Daoy (cell line): Measurements from ENCODE around the gene MRPS25. TPM values are rescaled to one million over a fixed set of nuclear protein-coding genes. Genes with fewer than 3 reads are reported as not detected.

Source experiments
- DNase-seq: peaks from one replicate; pipeline ENCODE4 v3.0.0-alpha.2; 2015; ENCODE audit warnings: low read depth
- total RNA-seq: library from RNA; depleted of rRNA; stranded (reverse); fragments of >200 nt; shearing (Covaris generic); gene quantifications from 2 replicates; pipeline ENCODE4 v1.2.3, GENCODE V29; 2014

MRPS25 gene
- total RNA-seq, 1 experiment from 2014 or later, result 19.4 TPM

DNA sequence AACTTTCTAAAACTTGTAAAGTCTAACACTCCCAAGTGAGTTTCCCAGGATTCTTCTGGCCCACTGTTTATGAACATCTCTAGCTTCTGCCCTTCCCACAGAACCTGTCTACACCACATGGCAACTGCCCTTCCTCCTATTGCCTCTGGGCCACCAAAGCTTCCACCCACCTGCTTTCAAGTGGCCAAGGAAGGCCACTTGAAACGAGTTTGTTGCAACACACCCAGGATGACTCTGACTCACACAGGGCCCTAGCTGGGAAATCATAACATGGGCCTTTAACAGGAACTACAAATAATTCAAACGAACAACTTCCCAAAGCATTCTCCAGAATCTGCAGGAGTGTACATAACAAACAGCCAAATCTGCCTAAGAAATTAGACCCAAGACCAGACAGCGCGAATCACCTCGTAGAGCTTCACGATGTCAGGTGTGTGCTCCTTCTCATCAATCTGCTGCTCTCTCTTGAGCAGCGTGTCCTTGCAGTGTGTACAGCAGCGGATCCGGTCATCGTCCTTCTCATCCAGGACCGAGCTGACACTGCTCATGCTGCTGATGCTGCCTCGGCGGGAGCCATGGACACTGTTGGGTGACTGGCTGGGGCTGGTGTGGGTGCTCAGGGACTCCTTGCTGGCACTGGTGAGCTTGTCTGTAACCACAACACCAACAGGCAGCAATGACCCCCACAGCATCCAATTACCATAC is 17.0 kb upstream of the MRPS25 start:
- DNase-seq, result no peak

DNA sequence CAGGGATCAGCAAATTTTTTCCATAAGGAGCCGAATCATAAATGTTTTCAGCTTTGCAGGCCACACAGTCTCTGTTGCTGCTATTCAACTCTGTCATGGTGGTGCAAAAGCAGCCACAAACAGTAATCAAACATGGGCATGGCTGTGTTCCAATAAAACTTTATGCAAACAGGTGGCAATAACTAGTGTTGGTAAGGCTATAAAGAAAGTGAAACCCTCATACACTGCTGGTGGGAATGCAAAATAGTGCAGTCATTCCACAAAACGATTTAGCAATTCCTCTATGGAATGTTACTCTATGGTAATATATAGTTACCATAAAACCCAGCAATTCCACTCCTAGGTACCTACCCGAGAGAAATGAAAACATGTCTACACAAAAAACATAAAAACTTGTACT is 14.0 kb upstream of the MRPS25 start:
- DNase-seq, result no peak

DNA sequence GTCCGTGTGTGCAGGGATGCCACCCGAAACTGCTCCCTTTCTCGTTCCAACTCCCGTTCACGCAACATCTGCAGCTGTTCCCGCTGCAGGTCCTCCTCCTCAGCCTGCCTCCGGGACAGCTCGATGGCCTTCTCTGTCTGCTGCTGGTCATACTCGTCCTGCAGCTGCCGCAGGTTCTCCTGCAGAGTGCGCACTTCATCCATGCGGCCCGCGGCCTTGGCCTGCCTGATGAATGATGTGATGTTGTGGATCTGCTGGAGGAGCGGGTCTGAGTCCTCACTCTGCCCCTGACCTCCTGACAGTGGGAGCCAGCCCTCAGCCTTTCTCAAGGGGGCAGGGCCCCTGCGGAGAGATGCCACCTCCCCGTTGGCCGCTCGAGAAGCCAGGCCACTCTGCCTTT is 9.4 kb upstream of the MRPS25 start:
- no peak for DNase-seq

DNA sequence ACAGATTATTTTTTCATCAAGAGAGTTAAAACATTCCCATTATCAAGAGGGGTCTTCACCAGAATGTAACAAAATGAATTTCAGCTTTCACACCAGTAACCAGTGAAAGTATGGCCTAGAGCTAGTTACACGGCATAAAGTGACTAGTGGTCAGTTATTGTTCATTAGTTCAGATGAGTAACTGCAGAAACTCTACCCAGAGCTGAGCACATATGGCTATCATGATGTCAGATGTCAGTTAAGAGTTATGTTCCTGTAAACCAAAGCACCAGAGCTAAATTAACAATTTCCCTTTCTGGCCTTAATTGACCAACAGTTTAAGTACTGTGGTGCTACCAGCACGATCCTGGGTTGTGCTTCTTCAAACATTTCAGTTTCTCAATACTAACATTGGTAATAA is 6.6 kb upstream of the MRPS25 start:
- DNase-seq, result no peak

DNA sequence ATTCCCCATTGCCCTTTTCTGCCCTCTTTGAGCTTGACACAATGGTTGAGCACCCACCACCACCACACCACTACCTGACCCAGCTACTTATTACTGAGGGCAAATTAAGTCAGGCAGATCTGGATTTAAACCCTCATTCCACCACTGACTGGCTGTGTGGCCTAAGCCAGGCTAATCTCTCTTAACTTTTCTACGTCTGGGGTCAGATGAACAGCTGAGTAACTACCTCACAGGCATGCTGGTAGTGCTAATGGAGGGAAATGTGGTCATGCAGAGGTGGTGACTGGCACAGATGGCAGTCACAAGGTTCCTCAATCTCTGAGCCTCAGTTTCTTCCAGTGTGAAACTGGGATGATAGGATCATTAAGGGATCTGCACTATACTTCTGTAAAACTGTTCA is 4.3 kb upstream of the MRPS25 start:
- no peak for DNase-seq

DNA sequence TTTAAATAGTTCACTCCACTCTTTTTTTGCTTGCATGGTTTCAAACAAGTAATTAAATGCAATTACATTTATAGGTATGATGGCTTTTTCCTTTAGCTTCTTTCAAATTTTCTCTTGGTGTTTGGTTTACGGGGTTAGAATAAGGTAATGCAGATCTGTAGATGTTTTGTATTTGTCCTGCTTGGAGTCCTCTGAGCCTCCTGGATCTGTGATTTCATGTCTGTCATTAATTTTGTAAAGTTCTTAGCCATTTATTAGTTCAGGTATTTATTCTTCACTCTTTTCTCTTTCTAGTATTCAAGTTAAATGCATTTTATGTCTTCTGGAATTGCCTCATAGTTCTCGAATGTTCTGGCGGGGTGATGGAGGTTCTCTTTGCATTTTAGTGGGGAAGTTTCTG is 1.4 kb upstream of the MRPS25 start:
- no peak for DNase-seq

DNA sequence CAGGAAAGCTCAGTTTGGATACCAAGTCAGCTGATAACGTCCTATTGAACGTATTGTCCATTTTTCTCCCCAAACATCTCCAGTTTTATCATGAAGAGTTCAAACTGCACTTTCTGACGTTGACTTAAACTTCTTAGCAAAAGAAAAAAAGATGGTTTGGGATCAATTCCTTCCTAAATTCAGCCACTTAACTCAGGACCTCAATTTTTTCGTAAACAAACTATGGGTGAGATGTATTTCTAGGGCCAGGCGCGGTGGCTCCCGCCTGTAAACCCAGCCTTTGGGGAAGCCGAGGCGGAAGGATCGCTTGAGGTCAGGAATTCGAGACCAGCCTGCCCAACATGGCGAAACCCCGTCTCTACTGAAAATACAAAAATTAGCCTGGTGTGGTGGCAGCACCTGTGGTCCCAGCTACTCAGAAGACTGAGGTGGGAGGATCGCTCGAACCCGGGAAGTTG is 464 bp upstream of the MRPS25 start:
- no peak for DNase-seq

DNA sequence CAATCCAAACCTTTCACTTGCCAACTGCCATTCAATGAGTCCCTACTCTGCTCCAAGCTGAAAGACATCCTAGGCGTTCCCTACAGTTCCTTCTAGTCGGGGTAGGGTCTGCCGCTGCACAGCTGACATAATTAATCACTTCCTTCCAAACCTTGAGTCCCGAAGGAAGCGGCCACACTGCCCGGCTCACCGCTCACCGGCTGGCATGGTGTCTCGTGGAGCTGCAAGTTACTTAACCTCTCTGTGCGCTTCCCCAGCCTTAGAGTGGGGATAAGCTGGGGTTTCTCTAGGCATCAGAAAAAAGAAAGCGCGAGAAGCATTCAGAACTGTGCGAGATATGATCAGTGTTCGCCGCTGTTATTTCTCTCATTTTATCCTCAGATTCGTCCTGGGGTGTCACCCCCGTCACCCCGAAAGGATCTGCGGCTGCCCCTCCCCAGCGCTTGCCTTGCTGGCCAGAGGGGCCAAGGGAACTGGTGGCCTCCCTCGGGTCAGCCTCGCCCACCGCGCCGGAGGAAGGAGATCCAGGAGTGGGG is 748 bp downstream of the MRPS25 start:
- DNase-seq, result peak; percentile 21

DNA sequence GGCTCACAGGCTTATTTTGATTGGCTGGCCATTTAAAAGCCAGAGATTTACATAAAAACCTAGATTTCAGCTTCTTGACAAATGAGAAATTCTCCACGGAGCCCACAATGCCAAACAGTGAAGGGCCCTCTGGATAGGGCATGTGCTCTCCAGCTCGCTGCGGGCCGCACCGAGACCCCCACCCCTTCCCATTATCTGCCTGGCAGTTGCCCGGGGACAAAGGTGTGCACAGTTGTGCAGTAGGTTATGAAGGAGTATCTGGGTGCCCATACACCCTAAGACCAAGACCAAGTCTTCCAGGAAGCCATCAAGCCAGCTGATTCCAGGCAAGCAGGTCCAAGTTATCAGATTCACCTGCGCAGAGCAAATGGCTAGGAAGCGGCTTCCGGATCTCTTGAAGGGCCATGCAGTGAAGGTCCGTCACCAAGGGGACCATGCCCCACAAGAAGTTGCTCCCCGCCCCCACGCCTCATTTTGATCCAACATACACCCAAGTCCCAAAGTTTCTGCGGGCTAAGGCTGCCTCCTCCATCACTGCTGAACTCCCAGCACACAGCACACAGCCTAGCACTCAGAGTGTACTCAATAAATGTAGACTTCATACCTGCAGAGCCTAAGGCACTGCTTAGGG is 1.3 kb downstream of the MRPS25 start:
- DNase-seq, result no peak

DNA sequence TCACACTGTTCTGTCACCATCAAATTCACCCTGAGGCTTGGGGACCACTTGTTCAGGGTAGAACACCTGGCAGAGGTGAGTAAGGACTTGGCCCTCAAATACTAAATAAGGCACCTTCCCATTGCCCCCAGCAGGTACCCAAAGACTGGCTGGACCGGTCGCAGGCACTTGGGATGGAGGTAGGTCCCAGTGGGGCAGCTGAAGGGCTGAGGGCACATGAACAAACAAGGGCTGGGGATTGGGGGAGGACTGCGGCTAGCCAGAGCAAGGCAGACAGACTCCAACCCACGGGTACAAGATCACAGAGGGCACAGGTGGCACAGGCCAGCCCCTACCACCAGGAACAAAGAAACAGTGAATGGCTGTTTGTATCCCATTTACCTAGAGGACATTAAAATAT is 1.9 kb downstream of the MRPS25 start:
- DNase-seq, result no peak

DNA sequence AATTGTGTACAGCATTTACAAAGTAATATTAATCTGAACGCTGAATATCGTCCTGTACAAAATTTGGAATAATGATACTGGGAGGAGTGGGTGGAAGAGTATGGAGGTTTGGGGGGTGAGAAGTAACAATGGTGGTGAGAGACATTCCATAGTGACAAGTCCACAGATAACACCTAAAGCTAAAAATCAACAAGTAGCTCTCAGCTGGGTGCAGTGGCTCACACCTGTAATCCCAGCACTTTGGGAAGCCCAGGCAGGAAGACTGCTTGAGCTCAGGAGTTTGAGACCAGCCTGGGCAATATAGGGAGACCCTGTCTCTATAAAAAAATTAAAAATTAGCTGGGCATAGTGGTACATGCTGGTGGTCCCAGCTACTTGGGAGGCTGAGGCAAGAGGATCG is 5.1 kb downstream of the MRPS25 start:
- DNase-seq, result no peak

DNA sequence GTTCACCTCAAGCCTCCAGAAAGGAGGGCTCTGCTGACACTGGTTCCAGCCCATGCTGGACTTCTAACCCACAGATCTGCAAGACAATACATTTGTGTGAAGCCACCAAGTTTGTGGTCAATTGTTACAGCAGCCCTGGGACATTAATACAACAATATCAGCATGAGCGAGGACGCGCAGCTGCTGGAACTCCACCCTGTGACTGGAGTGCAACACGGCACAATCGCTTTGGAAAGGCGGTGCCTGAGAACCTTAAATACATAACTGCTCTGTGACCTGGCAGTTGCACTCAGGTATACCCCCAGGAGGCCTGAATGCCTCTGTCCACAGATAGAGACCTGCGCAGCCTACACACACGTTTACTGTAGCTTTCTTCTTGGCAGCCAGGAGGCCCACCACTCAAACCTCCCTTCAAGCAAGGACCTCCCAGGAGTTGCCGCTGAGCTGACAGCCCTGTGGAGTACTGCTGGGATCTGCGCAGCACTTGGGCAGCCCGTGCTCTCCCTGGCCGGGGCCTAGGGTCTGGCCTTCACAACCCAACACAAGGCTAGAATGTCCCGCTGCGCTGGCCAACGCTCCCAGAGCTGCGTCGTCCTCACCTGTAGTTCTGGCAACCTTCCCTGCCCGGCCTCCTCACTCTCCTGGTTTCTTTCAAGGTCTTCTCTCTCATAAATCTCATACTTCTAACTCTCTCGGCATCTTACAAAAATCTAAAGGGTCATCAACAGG is 8.3 kb downstream of the MRPS25 start:
- DNase-seq, result no peak

DNA sequence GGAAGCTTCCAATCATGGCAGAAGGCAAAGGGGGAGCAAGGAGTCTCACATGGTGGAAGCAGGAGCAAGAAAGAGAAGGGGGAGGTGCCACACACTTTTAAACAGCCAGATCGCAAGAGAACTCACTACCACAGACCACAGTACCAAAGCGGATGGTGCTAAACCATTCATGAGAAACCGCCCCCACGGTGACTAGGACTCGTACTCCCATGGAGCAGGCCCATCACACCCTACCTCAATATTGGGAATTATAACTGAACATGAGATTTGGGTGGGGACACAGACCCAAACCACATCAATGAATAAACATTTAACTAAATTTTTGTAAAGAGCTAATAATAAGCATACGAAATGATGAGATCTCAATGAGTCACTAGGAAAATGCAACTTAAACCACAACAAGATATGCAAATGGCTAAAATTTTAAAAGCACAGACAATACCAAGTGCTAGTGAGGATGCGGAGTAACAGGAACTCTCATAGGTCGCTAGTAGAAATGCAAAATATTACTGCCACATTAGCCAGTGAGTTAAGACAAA is 10.0 kb downstream of the MRPS25 start:
- no peak for DNase-seq

DNA sequence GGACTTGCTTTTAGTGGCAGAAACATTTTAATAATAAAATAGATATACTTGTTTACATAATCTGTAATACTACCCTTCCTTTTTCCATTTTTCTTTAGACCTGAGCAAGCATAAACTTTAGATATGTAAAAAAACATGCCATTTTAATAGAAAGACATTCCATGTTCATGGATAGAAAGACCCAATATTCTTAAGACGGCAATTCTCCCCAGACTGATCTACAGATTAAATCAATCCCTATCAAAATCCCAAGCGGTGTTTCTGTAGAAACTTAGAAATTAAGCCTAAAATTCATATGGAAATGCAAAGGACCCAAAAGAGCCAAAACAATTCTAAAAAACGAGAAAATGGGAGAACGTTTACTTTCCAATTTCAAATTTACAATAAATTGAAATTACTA is 11.6 kb downstream of the MRPS25 start:
- no peak for DNase-seq

DNA sequence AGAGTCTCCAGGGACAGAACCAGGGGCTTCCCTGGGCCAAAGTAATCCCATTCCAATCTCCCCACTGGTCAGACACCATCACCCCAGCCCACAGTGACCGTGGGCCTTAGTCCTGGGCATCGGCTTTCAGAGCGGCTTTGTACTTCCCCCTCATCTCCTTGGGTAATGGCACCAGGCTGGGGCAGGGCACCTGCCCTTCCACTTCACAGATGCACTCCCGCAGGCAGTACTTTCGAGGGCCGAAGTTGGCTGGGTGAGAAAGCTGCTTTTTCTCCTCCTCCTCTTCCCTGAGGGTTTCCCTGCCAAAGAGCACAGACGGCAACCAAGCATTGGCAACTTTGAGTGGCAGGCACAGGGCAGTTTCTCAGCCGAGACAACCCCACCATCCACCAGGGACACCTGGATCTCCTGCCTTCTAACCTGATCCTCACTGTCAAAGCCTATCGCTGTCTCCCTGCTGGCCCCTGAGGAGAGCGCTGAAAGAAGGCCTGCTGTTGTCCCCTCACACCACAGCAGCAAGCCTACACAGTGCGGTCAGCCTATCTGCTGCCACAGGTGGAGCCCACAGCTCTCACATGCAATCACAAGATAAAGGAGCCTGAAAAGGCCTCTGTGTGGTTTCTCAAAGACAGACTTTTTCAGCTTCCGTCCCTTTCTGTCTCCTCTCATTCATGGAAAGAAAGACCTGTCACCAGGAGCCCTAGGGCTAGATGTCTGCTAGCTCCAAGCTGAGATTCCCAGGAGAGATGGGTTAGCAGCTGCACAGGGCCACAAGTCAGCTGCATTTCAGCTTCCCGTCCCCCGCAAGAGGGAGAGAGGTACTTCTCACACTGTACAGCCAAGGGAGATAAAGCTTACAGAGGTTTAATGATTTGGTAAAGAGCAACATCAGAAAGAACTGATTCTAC is 12.5 kb downstream of the MRPS25 start:
- no peak for DNase-seq

DNA sequence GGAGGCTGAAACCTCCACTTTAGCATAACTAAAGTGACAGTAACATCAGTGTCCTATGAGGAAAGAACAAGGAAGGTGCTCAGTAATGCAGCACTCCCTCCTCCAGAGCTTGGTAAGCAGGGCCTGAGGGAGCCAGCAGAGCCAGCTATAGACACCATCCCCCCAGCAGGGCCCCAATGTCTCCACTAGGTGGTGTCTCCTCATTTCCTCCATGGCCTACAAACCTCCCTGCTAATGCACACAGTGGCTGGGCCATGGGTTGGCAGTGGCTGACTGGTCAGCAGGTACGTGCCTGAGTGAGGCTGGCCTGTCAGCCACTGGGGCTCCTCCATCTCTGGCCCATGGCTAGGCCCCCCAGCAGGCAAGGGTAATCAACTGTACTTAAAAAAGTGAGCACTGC is 13.6 kb downstream of the MRPS25 start:
- peak; percentile 25 for DNase-seq

DNA sequence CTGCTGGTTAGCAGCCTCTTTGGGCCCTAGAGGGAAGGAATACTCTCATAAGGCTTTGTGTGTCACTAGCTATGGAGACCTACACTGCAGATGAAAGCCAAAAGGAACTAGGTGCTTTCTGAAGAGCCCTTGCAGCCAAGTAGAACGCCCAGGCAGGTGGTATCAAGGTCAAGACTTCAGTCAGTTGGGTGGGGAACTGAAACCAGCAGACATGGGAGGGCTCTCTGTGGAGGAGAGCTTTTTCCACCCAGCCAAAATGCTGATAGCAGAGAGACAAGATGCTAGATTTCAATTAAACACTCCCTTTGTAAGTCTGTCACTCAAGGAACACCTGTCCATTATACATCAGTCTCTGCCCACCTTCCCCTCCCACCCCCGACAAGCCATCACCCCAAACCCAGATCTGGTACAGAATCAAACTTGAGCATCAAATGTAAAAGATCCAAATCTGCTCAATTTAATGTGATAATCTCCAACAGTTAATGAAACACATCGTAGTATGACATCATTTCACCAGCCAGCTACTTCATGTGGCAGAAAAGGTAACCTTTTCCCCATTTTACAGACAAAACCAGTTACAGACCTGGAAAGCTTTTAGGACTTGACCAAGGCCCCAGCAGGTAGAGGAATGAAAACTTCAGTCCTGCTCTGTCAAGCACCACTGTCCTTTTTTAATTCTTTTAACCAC is 14.6 kb downstream of the MRPS25 start:
- DNase-seq, result no peak

DNA sequence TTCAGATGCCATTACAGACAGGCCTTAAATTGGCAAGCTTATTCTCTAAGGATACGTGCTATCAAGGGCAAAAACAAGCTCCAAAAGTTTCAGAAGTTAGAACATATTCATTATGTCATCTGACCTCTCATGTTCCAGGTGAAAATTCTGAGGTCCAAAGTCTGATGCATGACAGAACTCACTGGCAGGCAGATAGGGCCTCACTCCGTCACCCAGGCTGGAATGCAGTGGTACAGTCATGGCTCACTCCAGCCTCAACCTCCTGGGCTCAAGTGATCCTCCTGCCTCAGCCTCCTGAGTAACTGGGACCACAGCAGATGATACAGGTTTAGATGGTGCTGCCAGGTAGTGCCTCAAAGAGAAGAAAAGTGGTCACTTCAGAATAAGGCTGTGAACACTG is 15.5 kb downstream of the MRPS25 start:
- DNase-seq, result no peak

DNA sequence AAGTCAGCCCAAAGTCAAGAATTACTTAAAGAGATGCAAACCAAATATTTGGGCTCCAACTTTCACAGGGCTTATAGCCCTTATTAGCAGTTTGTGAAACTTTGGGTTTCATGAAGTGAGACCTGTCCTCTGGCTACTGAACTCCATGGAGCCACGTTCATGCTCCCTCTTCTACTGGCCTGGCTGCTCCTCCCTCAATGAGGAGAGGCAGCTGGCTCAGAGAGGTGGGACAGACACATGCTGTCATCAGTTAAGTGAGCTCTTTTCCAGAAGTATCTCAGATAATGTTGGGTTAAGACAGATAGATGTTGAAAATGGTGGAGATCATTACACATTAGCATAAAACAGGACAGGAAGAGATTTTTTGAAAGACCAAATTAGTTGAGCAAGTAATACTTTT is 19.4 kb downstream of the MRPS25 start:
- DNase-seq, result no peak

DNA sequence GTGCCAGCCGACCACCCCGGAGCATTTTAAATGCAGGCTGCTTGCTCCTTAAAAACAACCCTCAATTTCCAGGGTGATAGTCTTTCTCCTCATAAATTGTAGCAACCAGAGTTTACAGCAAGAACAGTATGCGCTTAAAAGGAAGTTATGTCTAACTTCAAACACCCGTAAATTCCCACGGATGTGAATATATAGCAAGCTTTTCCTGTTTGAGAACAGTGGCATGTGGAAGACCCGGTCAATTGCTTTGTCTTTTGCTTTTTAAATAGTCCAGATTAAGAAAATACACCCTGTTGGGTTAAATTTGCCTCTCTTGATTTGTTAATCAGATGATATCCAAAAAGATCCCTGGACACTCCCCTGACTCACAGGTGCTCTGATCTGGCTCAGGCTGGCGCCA is 20.8 kb downstream of the MRPS25 start:
- DNase-seq, result no peak
